Measurements from ENCODE around the gene TNS1. TPM values are rescaled to one million over a fixed set of nuclear protein-coding genes. Genes with fewer than 3 reads are reported as not detected.

Gene TNS1
- total RNA-seq, 1 experiment from 2014 or later, result 6.2 TPM

- POLR2A ChIA-PET, result no interaction called here
- H2AFZ ChIP-seq (ENCODE audit: low read depth, low read length, poor library complexity, severe bottlenecking), result no peak overlapping the region
- H3K4me3 ChIP-seq (replicated peaks in 1 of 2; ENCODE audit: low read depth in 1 of 2, low read length in 2 of 2), result no peak overlapping the region
- no peak overlapping the region for H3K27ac ChIP-seq (ENCODE audit: low read depth, low read length)
- no peaks in the 10 kb centered on the region for H3K27me3 ChIP-seq (ENCODE audit: insufficient read depth, low read length)
- BruUV-seq (replicated peaks), result no TSS peak
- H3K4me2 ChIP-seq (ENCODE audit: low read length), result no peak overlapping the region
- H3K4me1 ChIP-seq (ENCODE audit: control insufficient read depth in 1 of 2, insufficient read depth in 2 of 2, low read length in 2 of 2), result peaks cover 10 to 17% of the 10 kb centered on the region in 2 experiments
- no peaks in the 10 kb centered on the region for H3K9me2 ChIP-seq (ENCODE audit: insufficient read depth)
- H3K36me3 ChIP-seq (ENCODE audit: control insufficient read depth in 1 of 2, insufficient read depth in 2 of 2, low read length in 2 of 2), result no peaks in the 10 kb centered on the region
- TF ChIP-seq SIN3A (IDR thresholded peaks at IDR 0.05; ENCODE audit: low read depth) (no peak), RAD21 (IDR thresholded peaks at IDR 0.05; ENCODE audit: low read depth) (no peak), ELF1 (IDR thresholded peaks at IDR 0.05; ENCODE audit: borderline replicate concordance, low read depth) (no peak), SRF (IDR thresholded peaks at IDR 0.05; ENCODE audit: low read depth) (no peak), YY1 (IDR thresholded peaks at IDR 0.05; ENCODE audit: extremely low read depth, insufficient replicate concordance, low read depth, low read length) (no peak), CEBPB (IDR thresholded peaks at IDR 0.05; ENCODE audit: low read depth) (no peak), TCF7L2 (IDR thresholded peaks at IDR 0.05; ENCODE audit: borderline replicate concordance, extremely low read depth, insufficient read depth, insufficient read length) (no peak), CBX3 (IDR thresholded peaks at IDR 0.05; ENCODE audit: low read depth) (no peak), ZBTB33 (IDR thresholded peaks at IDR 0.05; ENCODE audit: extremely low read depth, insufficient replicate concordance, low read length) (no peak)
- TF ChIP-seq, protein P1, sequence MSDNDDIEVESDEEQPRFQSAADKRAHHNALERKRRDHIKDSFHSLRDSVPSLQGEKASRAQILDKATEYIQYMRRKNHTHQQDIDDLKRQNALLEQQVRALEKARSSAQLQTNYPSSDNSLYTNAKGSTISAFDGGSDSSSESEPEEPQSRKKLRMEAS (IDR thresholded peaks at IDR 0.05), result no peak
- TF ChIP-seq, protein P2, sequence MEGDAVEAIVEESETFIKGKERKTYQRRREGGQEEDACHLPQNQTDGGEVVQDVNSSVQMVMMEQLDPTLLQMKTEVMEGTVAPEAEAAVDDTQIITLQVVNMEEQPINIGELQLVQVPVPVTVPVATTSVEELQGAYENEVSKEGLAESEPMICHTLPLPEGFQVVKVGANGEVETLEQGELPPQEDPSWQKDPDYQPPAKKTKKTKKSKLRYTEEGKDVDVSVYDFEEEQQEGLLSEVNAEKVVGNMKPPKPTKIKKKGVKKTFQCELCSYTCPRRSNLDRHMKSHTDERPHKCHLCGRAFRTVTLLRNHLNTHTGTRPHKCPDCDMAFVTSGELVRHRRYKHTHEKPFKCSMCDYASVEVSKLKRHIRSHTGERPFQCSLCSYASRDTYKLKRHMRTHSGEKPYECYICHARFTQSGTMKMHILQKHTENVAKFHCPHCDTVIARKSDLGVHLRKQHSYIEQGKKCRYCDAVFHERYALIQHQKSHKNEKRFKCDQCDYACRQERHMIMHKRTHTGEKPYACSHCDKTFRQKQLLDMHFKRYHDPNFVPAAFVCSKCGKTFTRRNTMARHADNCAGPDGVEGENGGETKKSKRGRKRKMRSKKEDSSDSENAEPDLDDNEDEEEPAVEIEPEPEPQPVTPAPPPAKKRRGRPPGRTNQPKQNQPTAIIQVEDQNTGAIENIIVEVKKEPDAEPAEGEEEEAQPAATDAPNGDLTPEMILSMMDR (IDR thresholded peaks at IDR 0.05 in 2 of 3, conservative IDR thresholded peaks at IDR 0.05 in 1 of 3; ENCODE audit: borderline replicate concordance in 1 of 3, insufficient read depth in 1 of 3, low read depth in 2 of 3, low read length in 2 of 3), result no peak
- intact Hi-C loops (cut with micrococcal nuclease), result loop anchor here (5.0 kb wide), 1 partner anchor 54 kb away; no protein-coding TSS in a partner anchor
- H3K79me2 ChIP-seq (ENCODE audit: insufficient read depth, low read length), result no peaks in the 10 kb centered on the region
- CTCF ChIA-PET, result interaction anchor here (0.8 kb wide), 1 partner anchor 201 kb away, joined by 3 read pairs; no protein-coding TSS in a partner anchor
- H3K9ac ChIP-seq (ENCODE audit: low read length), result no peak overlapping the region
- H4K20me1 ChIP-seq (ENCODE audit: insufficient read depth), result no peaks in the 10 kb centered on the region
- ATAC-seq (no peak), DNase-seq (ENCODE audit: low read depth, low spot score) (no peak)
- no peaks in the 10 kb centered on the region for H3K9me3 ChIP-seq (ENCODE audit: control insufficient read depth in 1 of 2, insufficient read depth in 1 of 2, low read depth in 1 of 2, low read length in 2 of 2)
- RAD21 ChIA-PET (ENCODE audit: low non-redundant PET in 1 of 2, low total read pairs in 2 of 2, uncharacterized antibody in 2 of 2, unreplicated experiment in 2 of 2), result no interaction called here
Observed at GRCh38 chr2:217986256-217986961, 16.4 kb downstream of the TNS1 start.

Data from HCT116 (cell line).